ENCODE measurements around the gene HSPH1. TPM values are rescaled to one million over a fixed set of nuclear protein-coding genes. Genes with fewer than 3 reads are reported as not detected.

Gene HSPH1
- total RNA-seq, 1 donor from 2014 or later = 114 TPM

DNA sequence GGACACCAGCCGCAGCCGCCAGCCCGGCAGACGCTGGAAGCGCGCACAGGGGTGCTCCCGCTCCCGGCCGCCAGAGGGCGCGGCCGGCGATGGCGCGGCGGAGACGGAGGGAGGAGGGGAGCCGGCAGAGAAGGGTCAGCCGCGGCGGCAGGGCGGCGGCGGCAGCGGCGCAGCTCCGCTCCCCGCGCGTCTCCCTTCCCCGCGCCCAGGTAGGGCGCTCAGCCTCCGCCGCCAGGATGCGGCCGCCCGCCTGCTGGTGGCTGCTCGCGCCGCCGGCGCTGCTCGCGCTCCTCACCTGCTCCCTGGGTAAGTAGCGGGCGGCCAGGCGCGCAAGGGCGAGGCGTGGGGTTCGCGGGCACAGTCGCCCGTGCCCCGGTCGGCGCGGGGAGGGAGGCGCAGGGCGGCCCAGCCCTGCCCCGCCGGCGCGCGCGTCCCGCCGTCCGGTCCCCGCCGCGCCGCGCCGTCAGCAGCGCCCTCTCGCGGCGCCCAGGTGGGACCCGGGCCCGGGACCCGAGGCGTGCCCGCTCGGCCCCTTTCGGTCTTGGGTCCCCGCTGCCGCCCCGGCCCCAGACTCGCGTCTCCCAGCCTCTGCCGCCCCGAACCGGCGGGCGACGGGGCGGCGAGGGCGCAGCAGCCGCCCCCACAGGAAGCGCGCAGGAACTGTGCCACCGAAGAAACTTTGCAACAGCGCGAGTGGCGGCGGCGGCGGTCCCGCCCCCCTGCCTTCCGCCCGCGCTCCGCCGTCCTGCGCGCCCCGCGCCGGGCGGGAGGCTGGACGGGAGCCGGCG lies 38.3 kb upstream of the HSPH1 start, which contains the start of gene B3GLCT:
B3GLCT (plus strand) TSS at position 127 of the 788 bp plus-strand sequence; CDS start at position 237, 110 bp downstream.
- H3K36me3 Mint-ChIP-seq (ENCODE audit: unreplicated experiment) = no peaks in the 10 kb centered on the region
- TF ChIP-seq, protein P1, sequence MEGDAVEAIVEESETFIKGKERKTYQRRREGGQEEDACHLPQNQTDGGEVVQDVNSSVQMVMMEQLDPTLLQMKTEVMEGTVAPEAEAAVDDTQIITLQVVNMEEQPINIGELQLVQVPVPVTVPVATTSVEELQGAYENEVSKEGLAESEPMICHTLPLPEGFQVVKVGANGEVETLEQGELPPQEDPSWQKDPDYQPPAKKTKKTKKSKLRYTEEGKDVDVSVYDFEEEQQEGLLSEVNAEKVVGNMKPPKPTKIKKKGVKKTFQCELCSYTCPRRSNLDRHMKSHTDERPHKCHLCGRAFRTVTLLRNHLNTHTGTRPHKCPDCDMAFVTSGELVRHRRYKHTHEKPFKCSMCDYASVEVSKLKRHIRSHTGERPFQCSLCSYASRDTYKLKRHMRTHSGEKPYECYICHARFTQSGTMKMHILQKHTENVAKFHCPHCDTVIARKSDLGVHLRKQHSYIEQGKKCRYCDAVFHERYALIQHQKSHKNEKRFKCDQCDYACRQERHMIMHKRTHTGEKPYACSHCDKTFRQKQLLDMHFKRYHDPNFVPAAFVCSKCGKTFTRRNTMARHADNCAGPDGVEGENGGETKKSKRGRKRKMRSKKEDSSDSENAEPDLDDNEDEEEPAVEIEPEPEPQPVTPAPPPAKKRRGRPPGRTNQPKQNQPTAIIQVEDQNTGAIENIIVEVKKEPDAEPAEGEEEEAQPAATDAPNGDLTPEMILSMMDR (IDR thresholded peaks at IDR 0.05; ENCODE audit: partially characterized antibody, unreplicated experiment) = peak; percentile 95
- peaks cover 4% of the 10 kb centered on the region for H3K9me3 Mint-ChIP-seq (ENCODE audit: unreplicated experiment)
- peaks cover 28% of the 10 kb centered on the region for H3K4me1 Mint-ChIP-seq (ENCODE audit: low read depth, unreplicated experiment)
- DNase-seq = peak; percentile 89
- H3K4me3 Mint-ChIP-seq (ENCODE audit: unreplicated experiment) = peak within 1 kb of the TSS; percentile 82
- peaks cover 5% of the 10 kb centered on the region for H3K27me3 Mint-ChIP-seq (ENCODE audit: unreplicated experiment)
- H3K27ac Mint-ChIP-seq (ENCODE audit: unreplicated experiment) = peak within 1 kb of the TSS; percentile 78

- Mint-ChIP-seq H3K27ac (ENCODE audit: unreplicated experiment) (peak overlapping the region; percentile 36), H3K27me3 (ENCODE audit: unreplicated experiment) (peaks cover 5% of the 10 kb centered on the region), H3K4me1 (ENCODE audit: low read depth, unreplicated experiment) (peaks cover 22% of the 10 kb centered on the region), H3K4me3 (ENCODE audit: unreplicated experiment) (peak overlapping the region; percentile 78), H3K9me3 (ENCODE audit: unreplicated experiment) (peaks cover 4% of the 10 kb centered on the region), H3K36me3 (ENCODE audit: unreplicated experiment) (no peaks in the 10 kb centered on the region)
- TF ChIP-seq, protein P1 (IDR thresholded peaks at IDR 0.05; ENCODE audit: partially characterized antibody, unreplicated experiment) = no peak
- no peak for DNase-seq
Measured at GRCh38 chr13:31199527-31199848, 37.8 kb upstream of the HSPH1 start.

- no peak for DNase-seq
- H3K4me1 Mint-ChIP-seq (ENCODE audit: low read depth, unreplicated experiment) = peaks cover 19% of the 10 kb centered on the region
- TF ChIP-seq, protein P1 (IDR thresholded peaks at IDR 0.05; ENCODE audit: partially characterized antibody, unreplicated experiment) = no peak
- H3K36me3 Mint-ChIP-seq (ENCODE audit: unreplicated experiment) = no peaks in the 10 kb centered on the region
- H3K4me3 Mint-ChIP-seq (ENCODE audit: unreplicated experiment) = no peak overlapping the region
- H3K27me3 Mint-ChIP-seq (ENCODE audit: unreplicated experiment) = peaks cover 5% of the 10 kb centered on the region
- no peak overlapping the region for H3K27ac Mint-ChIP-seq (ENCODE audit: unreplicated experiment)
- peaks cover 4% of the 10 kb centered on the region for H3K9me3 Mint-ChIP-seq (ENCODE audit: unreplicated experiment)
Measured at GRCh38 chr13:31198519-31198918, 36.8 kb upstream of the HSPH1 start.

DNA sequence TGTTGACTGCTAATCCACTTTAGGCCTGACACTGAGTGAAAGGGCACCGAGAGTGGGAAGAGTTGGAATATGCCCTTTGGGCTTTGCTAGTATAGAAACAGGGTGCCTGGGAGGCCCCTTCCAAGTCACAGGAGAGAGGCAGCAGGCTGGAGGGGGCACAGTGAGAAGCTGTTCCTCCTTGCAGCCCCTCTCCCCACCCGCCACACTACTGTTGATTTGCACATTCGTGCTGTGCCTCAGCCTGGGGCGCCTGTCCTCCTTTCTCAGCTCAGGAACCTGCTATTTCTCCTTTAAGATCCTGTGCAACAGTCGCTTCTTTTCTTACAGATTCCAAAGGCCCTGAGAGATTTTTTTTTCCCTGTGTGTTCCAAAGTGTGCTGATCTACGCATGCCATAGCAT lies 35.3 kb upstream of the HSPH1 start:
- peaks cover 5% of the 10 kb centered on the region for H3K27me3 Mint-ChIP-seq (ENCODE audit: unreplicated experiment)
- H3K9me3 Mint-ChIP-seq (ENCODE audit: unreplicated experiment) = peaks cover 4% of the 10 kb centered on the region
- H3K4me3 Mint-ChIP-seq (ENCODE audit: unreplicated experiment) = no peak overlapping the region
- H3K36me3 Mint-ChIP-seq (ENCODE audit: unreplicated experiment) = no peaks in the 10 kb centered on the region
- no peak for DNase-seq
- TF ChIP-seq, protein P1 (IDR thresholded peaks at IDR 0.05; ENCODE audit: partially characterized antibody, unreplicated experiment) = no peak
- H3K4me1 Mint-ChIP-seq (ENCODE audit: low read depth, unreplicated experiment) = peaks cover 12% of the 10 kb centered on the region
- no peak overlapping the region for H3K27ac Mint-ChIP-seq (ENCODE audit: unreplicated experiment)

DNA sequence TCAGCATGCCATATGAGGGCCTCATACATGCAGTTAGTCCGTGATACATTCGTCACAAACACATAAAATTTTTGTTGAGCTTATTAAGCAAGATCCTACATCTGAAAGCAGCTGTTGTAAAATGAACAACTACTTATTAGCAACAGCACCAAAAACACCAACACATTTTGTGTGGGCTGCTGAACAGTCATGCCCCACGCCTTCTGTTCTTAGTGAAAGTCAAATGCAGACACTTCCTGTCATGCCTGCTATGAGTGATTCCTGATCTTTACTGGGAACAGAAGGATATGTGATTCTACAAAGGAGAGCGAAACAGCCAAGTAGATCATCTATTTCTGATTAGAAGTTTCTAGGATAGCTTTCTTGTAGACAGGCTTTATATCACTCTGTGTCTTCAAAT lies 33.9 kb upstream of the HSPH1 start:
- Mint-ChIP-seq H3K4me1 (ENCODE audit: low read depth, unreplicated experiment) (peaks cover 2% of the 10 kb centered on the region), H3K4me3 (ENCODE audit: unreplicated experiment) (no peak overlapping the region), H3K9me3 (ENCODE audit: unreplicated experiment) (peaks cover 4% of the 10 kb centered on the region), H3K36me3 (ENCODE audit: unreplicated experiment) (no peaks in the 10 kb centered on the region), H3K27ac (ENCODE audit: unreplicated experiment) (no peak overlapping the region), H3K27me3 (ENCODE audit: unreplicated experiment) (peaks cover 5% of the 10 kb centered on the region)
- TF ChIP-seq, protein P1 (IDR thresholded peaks at IDR 0.05; ENCODE audit: partially characterized antibody, unreplicated experiment) = no peak
- DNase-seq = no peak
